SK-N-SH (cell line): ENCODE measurements around the gene GNAZ.

ENCODE experiments used
- ELF1 ChIP-seq: IDR thresholded peaks from 2 replicates; pipeline ENCODE4 v1.4.0; 2012
- EP300 ChIP-seq, 2 experiments: IDR thresholded peaks; 2 replicates each; pipeline versions ENCODE4 v1.4.0 to v1.6.1; 2012; ENCODE audit warnings: borderline replicate concordance in 1 of 2, low read depth in 1 of 2, low read length in 1 of 2
- JUND ChIP-seq: IDR thresholded peaks from 2 replicates; pipeline ENCODE4 v1.4.0; 2012
- NFIC ChIP-seq: IDR thresholded peaks from 2 replicates; pipeline ENCODE4 v1.4.0; 2012; ENCODE audit warnings: borderline replicate concordance
- POLR2AphosphoS5 ChIP-seq: IDR thresholded peaks from 2 replicates; pipeline ENCODE4 v1.6.1; 2012; ENCODE audit warnings: low read depth, low read length
- RCOR1 ChIP-seq: fragments of 150-350 bp; IDR thresholded peaks from 2 replicates; pipeline ENCODE4 v1.6.1; 2017; ENCODE audit warnings: antibody characterized with exemption, low read length
- RFX5 ChIP-seq: IDR thresholded peaks from 2 replicates; pipeline ENCODE4 v1.6.1; 2012; ENCODE audit warnings: mild to moderate bottlenecking, improper control_type of control experiment, low read length
- RXRA ChIP-seq: IDR thresholded peaks from 2 replicates; pipeline ENCODE4 v1.4.0; 2012; ENCODE audit warnings: low read depth, mild to moderate bottlenecking, borderline replicate concordance
- SIN3A ChIP-seq: IDR thresholded peaks from 2 replicates; pipeline ENCODE4 v1.6.1; 2012; ENCODE audit warnings: low read depth, mild to moderate bottlenecking, low read length, moderate library complexity, borderline replicate concordance
- TAF1 ChIP-seq: IDR thresholded peaks from 2 replicates; pipeline ENCODE4 v1.6.1; 2012; ENCODE audit warnings: low read depth, mild to moderate bottlenecking, low read length, moderate library complexity, borderline replicate concordance
- TF ChIP-seq, protein P1 (sequence below): fragments of 200-600 bp; sonication (generic); IDR thresholded peaks from 2 replicates; pipeline ENCODE4 v1.6.1; 2017; ENCODE audit warnings: antibody characterized with exemption, mild to moderate bottlenecking, moderate library complexity
- TF ChIP-seq, protein P2 (sequence below): IDR thresholded peaks from 2 replicates; pipeline ENCODE4 v1.6.1; 2012; ENCODE audit warnings: mild to moderate bottlenecking, low read depth, low read length, moderate library complexity
- TF ChIP-seq, protein P3 (sequence below): IDR thresholded peaks from 2 replicates; pipeline ENCODE4 v1.4.0; 2012; ENCODE audit warnings: low read depth, borderline replicate concordance
- TF ChIP-seq, protein P4 (sequence below): IDR thresholded peaks from 2 replicates; pipeline ENCODE4 v1.4.0; 2012; ENCODE audit warnings: low read depth

DNA sequence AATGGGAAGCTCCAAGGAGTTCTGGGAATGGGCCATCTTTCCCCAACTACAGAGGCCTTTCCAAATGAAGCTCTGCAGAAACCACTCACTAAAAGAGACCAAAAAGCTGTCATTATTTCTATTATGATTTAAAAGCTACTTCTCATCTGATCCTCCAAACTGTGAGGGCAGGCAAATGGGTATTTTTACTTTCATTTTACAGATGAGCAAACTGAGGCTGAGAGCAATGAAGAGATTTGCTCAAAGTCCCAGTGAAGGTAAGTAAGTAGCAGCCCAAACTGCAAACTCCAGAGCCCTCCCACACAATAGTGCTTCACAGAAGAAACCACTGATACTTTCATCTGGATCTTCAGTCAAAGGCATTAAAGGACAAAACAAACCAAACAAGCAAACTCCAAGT lies 70.1 kb downstream of the GNAZ start:
- TF ChIP-seq, protein P1, sequence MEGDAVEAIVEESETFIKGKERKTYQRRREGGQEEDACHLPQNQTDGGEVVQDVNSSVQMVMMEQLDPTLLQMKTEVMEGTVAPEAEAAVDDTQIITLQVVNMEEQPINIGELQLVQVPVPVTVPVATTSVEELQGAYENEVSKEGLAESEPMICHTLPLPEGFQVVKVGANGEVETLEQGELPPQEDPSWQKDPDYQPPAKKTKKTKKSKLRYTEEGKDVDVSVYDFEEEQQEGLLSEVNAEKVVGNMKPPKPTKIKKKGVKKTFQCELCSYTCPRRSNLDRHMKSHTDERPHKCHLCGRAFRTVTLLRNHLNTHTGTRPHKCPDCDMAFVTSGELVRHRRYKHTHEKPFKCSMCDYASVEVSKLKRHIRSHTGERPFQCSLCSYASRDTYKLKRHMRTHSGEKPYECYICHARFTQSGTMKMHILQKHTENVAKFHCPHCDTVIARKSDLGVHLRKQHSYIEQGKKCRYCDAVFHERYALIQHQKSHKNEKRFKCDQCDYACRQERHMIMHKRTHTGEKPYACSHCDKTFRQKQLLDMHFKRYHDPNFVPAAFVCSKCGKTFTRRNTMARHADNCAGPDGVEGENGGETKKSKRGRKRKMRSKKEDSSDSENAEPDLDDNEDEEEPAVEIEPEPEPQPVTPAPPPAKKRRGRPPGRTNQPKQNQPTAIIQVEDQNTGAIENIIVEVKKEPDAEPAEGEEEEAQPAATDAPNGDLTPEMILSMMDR = no peak
- TF ChIP-seq SIN3A (no peak), ELF1 (no peak), JUND (no peak), NFIC (no peak), RCOR1 (no peak), RXRA (no peak), POLR2AphosphoS5 (no peak), TAF1 (no peak), EP300 (IDR thresholded peaks at IDR 0.05; ENCODE audit: borderline replicate concordance in 1 of 2, low read depth in 1 of 2, low read length in 1 of 2) (no peak), RFX5 (no peak)
- TF ChIP-seq, protein P2, sequence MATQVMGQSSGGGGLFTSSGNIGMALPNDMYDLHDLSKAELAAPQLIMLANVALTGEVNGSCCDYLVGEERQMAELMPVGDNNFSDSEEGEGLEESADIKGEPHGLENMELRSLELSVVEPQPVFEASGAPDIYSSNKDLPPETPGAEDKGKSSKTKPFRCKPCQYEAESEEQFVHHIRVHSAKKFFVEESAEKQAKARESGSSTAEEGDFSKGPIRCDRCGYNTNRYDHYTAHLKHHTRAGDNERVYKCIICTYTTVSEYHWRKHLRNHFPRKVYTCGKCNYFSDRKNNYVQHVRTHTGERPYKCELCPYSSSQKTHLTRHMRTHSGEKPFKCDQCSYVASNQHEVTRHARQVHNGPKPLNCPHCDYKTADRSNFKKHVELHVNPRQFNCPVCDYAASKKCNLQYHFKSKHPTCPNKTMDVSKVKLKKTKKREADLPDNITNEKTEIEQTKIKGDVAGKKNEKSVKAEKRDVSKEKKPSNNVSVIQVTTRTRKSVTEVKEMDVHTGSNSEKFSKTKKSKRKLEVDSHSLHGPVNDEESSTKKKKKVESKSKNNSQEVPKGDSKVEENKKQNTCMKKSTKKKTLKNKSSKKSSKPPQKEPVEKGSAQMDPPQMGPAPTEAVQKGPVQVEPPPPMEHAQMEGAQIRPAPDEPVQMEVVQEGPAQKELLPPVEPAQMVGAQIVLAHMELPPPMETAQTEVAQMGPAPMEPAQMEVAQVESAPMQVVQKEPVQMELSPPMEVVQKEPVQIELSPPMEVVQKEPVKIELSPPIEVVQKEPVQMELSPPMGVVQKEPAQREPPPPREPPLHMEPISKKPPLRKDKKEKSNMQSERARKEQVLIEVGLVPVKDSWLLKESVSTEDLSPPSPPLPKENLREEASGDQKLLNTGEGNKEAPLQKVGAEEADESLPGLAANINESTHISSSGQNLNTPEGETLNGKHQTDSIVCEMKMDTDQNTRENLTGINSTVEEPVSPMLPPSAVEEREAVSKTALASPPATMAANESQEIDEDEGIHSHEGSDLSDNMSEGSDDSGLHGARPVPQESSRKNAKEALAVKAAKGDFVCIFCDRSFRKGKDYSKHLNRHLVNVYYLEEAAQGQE = no peak
- TF ChIP-seq, protein P3, sequence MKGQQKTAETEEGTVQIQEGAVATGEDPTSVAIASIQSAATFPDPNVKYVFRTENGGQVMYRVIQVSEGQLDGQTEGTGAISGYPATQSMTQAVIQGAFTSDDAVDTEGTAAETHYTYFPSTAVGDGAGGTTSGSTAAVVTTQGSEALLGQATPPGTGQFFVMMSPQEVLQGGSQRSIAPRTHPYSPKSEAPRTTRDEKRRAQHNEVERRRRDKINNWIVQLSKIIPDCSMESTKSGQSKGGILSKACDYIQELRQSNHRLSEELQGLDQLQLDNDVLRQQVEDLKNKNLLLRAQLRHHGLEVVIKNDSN = no peak
- TF ChIP-seq, protein P4, sequence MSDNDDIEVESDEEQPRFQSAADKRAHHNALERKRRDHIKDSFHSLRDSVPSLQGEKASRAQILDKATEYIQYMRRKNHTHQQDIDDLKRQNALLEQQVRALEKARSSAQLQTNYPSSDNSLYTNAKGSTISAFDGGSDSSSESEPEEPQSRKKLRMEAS = no peak
